Parathyroid adenoma (tissue), 2 donors: ENCODE measurements around the gene IQUB.

Experiments
- H2AFZ ChIP-seq: fragments of 300-600 bp; sonication (generic); one replicate; pipeline ENCODE4 v1.7.0; 2017; ENCODE audit warnings: antibody characterized with exemption, mild to moderate bottlenecking
- H3K27ac ChIP-seq: fragments of 300-600 bp; sonication (generic); one replicate; pipeline ENCODE4 v1.7.0; 2017
- H3K27me3 ChIP-seq: fragments of 300-600 bp; sonication (generic); one replicate; pipeline ENCODE4 v1.7.0; 2017; ENCODE audit warnings: low read length; ENCODE audit not compliant: control insufficient read depth, insufficient read depth
- H3K36me3 ChIP-seq: fragments of 300-600 bp; sonication (generic); one replicate; pipeline ENCODE4 v1.7.0; 2017; ENCODE audit warnings: low read length; ENCODE audit not compliant: control insufficient read depth, insufficient read depth
- H3K4me1 ChIP-seq: fragments of 300-600 bp; sonication (generic); one replicate; pipeline ENCODE4 v1.7.0; 2017; ENCODE audit warnings: control low read depth
- H3K4me2 ChIP-seq: fragments of 300-600 bp; sonication (generic); one replicate; pipeline ENCODE4 v1.7.0; 2017; ENCODE audit warnings: low read length
- H3K4me3 ChIP-seq: fragments of 300-600 bp; sonication (generic); one replicate; pipeline ENCODE4 v1.7.0; 2017; ENCODE audit warnings: low read depth, low read length
- H3K79me2 ChIP-seq: fragments of 300-600 bp; sonication (generic); one replicate; pipeline ENCODE4 v1.7.0; 2017; ENCODE audit warnings: control low read depth
- H3K9ac ChIP-seq: fragments of 300-600 bp; sonication (generic); one replicate; pipeline ENCODE4 v1.7.0; 2017; ENCODE audit warnings: mild to moderate bottlenecking
- H3K9me3 ChIP-seq: fragments of 300-600 bp; sonication (generic); one replicate; pipeline ENCODE4 v1.7.0; 2017; ENCODE audit warnings: low read length; ENCODE audit not compliant: control insufficient read depth
- TF ChIP-seq, protein P1 (sequence below): fragments of 300-600 bp; sonication (generic); IDR thresholded peaks from one replicate; pipeline ENCODE4 v1.7.0; 2017; ENCODE audit warnings: antibody characterized with exemption, mild to moderate bottlenecking
- donor health status: primary hyperparathyroidism.

Gene IQUB

DNA sequence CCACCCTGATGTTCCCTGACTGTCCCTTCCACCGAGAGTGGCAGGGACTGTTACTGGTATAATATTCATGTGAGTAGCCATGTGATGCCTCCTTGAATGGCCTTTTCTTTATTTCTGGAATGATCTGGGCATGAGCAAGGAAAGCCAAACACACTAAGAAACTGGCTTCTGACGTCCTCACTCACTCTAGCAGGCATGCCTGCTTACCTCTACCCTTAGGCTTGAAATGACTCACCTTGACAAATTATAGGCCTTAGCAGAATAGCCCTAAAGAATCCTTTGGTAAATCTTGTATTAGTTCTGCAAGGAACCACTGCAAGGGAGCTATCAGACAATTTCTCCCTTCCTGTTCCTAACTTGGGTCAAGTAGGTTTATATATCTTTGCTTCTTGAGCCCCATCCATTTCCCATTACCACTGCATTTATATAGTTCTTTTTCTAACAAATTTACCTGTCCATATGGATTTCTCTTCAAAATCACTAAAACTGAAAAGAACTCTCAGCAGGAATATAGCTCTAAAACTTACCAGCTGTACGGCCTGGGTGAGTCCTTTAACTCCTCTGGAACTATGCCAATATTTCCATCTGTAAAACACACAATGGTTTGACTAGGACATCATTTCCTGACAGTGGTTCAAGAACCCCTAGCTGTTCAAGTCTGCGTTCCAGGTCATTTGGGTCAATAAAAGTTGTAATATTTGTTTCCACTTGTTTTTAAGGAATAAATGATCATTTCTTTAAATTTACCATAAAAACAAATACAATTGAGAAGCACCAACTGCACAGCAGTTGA is 36.2 kb upstream of the IQUB start:
- Histone ChIP-seq H3K36me3 (no peaks in the 10 kb centered on the region), H3K4me3 (no peak overlapping the region), H3K27me3 (no peaks in the 10 kb centered on the region), H3K9ac (no peak overlapping the region), H2AFZ (no peak overlapping the region), H3K79me2 (no peaks in the 10 kb centered on the region), H3K9me3 (no peaks in the 10 kb centered on the region), H3K27ac (no peak overlapping the region), H3K4me1 (no peaks in the 10 kb centered on the region), H3K4me2 (no peak overlapping the region)
- TF ChIP-seq, protein P1, sequence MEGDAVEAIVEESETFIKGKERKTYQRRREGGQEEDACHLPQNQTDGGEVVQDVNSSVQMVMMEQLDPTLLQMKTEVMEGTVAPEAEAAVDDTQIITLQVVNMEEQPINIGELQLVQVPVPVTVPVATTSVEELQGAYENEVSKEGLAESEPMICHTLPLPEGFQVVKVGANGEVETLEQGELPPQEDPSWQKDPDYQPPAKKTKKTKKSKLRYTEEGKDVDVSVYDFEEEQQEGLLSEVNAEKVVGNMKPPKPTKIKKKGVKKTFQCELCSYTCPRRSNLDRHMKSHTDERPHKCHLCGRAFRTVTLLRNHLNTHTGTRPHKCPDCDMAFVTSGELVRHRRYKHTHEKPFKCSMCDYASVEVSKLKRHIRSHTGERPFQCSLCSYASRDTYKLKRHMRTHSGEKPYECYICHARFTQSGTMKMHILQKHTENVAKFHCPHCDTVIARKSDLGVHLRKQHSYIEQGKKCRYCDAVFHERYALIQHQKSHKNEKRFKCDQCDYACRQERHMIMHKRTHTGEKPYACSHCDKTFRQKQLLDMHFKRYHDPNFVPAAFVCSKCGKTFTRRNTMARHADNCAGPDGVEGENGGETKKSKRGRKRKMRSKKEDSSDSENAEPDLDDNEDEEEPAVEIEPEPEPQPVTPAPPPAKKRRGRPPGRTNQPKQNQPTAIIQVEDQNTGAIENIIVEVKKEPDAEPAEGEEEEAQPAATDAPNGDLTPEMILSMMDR: no peak

DNA sequence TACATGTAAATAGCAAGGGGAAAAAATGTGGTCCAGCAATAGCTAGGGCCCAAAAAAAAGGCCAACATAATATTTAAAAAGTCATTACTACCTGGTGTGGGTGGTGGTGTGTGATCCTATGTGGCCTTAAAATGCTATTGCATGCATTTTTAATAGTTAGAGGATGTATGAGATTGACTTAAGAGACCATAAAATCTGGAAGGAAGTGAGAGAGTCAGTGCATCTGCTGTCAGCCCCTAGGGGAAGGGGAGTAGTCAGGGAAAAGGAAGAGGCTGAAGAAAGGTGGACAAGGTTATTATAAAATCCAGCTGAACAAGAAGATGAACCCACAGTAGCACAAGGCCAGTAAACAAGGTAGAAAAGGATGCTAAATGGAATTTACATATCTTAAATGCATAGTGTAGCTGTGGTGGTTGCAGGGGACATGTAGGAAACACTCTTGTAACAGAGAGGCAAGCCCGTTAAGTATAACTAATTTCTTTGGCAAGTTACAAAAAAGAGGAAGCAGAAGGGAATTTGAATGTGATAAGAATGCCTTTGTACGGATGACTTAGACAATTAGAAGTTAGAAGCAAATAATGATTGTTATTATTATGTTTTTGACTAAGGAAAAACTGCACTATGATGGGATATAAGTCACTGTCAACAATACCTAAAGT is 35.1 kb upstream of the IQUB start:
- Histone ChIP-seq H3K27me3 (no peaks in the 10 kb centered on the region), H3K4me2 (no peak overlapping the region), H3K27ac (no peak overlapping the region), H3K4me1 (no peaks in the 10 kb centered on the region), H3K4me3 (no peak overlapping the region), H3K9me3 (no peaks in the 10 kb centered on the region), H3K79me2 (no peaks in the 10 kb centered on the region), H3K36me3 (no peaks in the 10 kb centered on the region), H3K9ac (no peak overlapping the region), H2AFZ (no peak overlapping the region)
- TF ChIP-seq, protein P1: no peak

DNA sequence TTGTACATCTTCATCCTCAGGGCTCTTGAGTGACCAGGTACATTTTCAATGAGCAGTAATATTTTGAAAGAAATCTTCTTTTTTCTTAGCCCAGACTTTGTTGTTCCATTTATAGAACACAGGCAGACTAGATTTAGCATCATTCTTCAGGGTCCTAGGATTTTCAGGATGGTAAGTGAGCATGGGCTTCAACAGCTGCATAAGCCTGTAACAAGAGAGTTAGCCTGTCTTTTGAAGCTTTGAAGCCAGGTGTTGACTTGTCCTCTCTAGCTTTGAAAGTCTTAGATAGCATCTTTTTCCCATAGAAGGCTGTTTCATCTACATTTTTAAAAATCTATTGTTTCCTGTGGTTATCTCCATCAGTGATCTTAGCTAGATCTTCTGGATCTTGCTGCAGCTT is 27.7 kb upstream of the IQUB start:
- Histone ChIP-seq H2AFZ (no peak overlapping the region), H3K9ac (no peak overlapping the region), H3K9me3 (no peaks in the 10 kb centered on the region), H3K4me1 (no peaks in the 10 kb centered on the region), H3K4me3 (no peak overlapping the region), H3K36me3 (no peaks in the 10 kb centered on the region), H3K27ac (no peak overlapping the region), H3K4me2 (no peak overlapping the region), H3K79me2 (peaks cover 3% of the 10 kb centered on the region), H3K27me3 (no peaks in the 10 kb centered on the region)
- TF ChIP-seq, protein P1: no peak

DNA sequence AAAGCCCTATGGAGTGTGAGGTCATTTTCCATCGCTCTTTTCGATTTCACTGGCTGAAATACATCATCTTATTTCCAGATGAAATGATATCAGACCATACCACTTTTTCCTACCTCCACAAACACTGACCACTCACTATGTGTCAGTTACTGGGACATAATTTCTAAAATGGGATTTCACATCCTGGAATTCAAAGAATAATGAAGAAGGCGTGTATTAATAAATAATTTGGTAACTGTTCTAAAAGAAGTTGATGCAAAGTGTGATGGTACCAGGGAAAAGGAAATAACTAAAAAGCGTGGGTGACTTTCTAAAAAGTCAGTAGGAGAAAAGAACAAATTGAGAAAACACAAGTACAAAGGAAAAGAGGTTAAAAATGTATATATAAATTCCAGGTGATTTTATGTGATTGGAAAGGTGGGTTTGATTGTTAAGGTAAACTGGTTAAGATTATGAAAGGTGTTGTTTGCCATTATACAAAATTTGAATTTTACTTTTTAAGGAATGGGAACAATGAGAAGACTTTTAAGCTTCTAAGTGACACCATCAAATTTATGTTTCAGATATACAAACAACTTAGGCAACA is 24.0 kb upstream of the IQUB start:
- Histone ChIP-seq H3K4me3 (peak overlapping the region; percentile 92), H3K4me1 (peaks cover 17% of the 10 kb centered on the region), H3K9ac (peak overlapping the region; percentile 2), H3K79me2 (peaks cover 20% of the 10 kb centered on the region), H3K4me2 (peak overlapping the region; percentile 74), H3K27ac (peak overlapping the region; percentile 91), H2AFZ (peak overlapping the region; percentile 96), H3K9me3 (no peaks in the 10 kb centered on the region), H3K27me3 (no peaks in the 10 kb centered on the region), H3K36me3 (no peaks in the 10 kb centered on the region)
- TF ChIP-seq, protein P1: no peak
